Activated CD8-positive, alpha-beta memory T cell treated with anti-CD3 and anti-CD28 coated beads for 4 hours (primary cell): ENCODE data around the gene MAPKAPK2.

ENCODE experiments used
- DNase-seq, 2 donors: peaks; one replicate each; pipeline ENCODE4 v3.0.0-alpha.2; 2020; ENCODE audit warnings: low read depth in 2 of 2

The MAPKAPK2 gene

DNA sequence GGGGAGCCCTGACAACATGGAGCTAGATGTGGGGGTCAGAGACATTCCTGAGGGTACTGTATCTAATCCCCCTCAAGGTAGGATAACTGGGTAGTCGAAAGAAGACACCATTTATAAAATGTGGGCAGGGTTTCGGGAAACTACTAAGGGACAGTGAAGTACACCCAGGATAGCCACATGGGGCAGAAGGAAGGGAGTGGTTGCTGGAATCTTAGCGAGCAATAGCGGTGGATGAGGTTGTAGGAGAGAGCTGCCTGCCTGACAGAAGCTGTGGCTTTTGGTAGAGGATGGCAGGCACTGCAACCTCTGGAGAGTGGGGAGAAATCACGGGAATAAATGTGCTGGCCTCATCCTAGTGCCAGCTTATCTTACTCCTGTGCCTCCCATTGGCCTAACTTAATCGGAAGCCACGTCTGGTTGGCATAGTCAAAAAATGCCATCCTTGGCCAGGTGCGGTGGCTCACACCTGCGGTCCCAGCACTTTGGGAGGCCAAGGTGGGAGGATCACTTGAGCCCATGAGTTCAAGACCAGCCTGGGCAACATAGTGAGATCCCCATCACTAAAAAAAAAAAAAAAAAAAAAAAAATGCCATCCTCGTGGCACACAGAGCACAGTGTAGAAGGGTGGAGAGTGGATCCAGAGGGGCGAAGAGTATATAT lies 23.4 kb upstream of the MAPKAPK2 start:
- no peak for DNase-seq

DNA sequence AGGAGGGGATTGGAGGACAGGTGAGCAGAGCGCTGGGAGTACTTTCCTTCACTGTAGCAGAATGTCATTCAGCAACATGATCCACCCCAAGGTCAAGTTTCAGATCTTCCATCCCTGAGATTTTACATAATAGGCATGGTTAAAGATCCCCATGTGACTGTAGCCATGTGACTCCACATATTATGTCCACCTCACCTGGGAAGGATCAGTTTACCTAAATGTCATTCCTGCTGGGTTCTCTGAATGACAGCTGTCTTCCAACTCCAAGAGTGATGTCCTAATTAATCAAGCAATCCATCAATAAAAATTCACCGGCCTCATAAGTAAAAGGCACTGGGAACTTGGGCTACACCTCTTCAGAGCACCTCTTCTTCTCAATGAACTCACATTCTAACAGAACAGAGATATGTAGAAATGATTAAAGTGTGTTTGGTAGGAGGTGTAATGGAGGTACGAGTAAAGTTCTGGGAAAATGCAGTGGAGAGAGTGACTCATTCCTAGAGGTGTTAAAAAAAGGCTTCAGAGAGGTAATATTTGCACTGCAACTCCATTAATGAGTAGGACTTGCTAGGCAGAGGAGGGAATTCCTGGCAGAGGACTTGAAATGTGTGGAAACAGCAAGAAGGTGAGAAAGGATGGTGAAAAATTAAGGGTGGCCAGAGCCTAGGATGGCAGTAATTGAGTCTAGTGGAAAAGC lies 22.2 kb upstream of the MAPKAPK2 start:
- DNase-seq: no peak

DNA sequence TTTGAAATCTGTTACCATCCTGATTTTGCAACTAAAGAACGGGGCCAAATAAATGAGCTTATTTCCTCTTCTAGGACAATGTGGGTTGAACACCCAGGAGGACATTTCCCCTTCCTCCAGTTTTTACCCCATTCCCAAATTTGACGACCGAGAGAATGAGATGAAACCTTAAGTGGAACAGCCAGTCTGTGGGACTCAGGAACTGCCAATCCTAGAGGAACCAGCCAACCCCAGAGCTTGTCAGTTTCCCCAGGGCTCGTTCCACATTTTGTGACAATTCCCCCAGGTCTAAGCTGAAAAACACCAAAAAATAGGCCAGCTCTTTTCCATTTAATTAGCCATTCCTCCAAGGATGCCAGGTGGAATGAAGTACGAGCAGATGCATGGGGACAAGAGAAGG lies 21.3 kb upstream of the MAPKAPK2 start:
- no peak for DNase-seq

DNA sequence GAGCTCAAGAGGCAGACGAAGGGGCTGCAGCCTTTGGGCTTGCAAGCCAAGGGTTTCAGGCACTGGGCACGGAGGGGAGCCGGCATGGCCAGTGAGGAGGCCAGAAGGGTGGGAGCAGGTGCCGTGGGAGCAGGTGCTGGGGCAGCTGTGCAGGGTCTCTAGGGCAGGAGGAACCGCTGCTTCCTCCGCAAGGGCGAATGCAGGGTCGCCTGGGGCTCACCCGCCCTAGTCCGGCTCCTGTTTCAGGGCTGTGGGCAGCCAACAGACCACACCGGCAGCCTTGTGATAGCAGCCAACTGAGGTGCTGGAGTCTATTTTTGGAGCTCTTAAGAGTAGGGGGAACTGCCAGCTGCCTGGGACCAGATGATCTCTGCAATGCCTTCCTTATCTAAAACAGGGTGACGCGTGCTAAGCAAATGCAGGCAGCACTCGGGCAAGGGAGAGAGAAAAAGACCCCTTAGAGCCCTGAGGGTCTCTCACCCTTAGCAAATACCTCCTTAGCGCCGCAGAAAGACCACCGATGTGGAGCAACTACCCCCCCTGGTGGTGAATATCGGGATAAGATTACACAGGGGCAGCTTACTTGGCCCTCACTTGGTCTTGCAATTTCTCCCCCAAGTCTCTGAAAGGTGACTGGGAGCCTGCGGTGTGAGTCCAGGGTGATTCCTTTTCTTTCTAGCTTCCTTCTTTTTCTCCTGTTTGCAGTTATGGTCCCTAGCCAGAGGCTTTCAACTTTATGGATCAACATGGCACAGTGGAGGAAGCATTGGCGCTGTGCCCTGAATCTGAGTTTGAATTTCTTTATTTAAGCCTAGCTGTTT lies 20.7 kb upstream of the MAPKAPK2 start:
- peak; percentile 43 to 48 for DNase-seq

DNA sequence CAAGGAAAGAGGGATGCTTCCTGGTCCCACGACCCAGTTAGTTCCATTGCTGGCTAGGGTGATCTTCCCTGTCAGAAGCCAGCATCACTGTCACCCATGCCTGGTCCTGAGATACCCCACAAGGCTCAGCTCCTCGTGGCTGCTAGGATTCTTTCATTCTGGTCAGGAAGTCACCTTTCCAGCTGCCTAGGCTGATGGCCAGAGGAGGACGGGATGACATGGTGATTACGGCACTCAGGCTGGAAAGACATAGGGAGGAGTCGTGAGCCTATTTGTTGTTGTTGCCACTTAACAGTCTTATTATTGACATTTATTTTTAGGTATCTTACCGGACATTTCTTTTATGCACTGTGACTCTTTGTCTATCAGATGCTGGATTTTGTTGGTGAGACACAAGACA lies 20.0 kb upstream of the MAPKAPK2 start:
- no peak for DNase-seq

GRCh38 chr1:206666031-206666561 lies 18.6 kb upstream of the MAPKAPK2 start:
- DNase-seq: no peak

GRCh38 chr1:206666954-206667665 lies 17.6 kb upstream of the MAPKAPK2 start:
- no peak for DNase-seq

- no peak for DNase-seq
Measured at GRCh38 chr1:206668351-206668750, 16.4 kb upstream of the MAPKAPK2 start.

DNA sequence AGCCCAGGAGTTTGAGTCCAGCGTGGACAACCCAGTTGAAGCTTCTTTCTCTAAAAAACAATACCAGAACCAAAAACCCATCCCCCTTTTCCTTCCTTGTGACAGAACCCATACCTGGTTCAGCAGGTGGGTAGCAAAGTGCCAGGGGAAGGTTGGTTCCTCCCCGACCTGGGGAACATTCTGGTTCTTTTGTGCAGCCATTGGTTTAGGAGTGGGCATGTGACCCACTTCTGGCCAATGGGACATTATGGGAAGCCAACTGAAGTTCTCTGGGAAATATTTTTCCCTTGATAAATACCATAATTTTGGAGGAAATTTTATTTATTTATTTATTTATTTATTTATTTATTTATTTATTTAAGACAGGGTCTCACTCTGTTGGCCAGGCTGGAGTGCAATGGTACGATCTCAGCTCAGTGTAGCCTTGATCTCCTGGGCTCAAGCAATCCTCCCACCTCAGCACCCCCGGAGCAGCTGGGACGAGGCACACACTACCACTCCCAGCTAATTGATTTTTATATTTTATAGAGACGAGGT lies 15.8 kb upstream of the MAPKAPK2 start:
- DNase-seq: no peak

GRCh38 chr1:206672011-206672688 lies 12.6 kb upstream of the MAPKAPK2 start:
- no peak for DNase-seq

- DNase-seq: no peak
Measured at GRCh38 chr1:206672844-206673758, 11.6 kb upstream of the MAPKAPK2 start.

- no peak for DNase-seq
Measured at GRCh38 chr1:206674236-206674635, 10.5 kb upstream of the MAPKAPK2 start.

DNA sequence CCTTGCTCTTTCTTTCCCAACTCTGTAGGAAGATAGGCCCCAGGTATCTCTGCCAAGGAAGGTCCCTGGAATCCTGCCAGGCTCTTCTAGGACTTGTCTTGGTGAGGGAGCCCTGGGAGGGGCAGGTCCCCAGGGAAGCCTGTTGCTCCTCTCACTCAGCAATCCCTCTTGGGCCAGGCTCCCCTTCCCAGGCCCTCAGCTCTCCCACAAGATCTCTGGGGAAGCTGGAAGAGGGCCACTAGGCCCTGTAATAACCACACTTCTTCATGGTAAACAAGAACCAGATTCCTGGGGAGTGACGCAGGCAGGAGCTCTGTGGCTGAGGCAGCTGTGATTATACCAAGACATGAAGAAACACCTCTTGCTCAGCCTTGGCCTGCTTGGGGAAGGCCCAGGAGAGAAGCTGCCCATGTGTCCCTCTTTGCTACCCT lies 9.9 kb upstream of the MAPKAPK2 start:
- DNase-seq: no peak

- no peak for DNase-seq
Measured at GRCh38 chr1:206676499-206676898, 8.2 kb upstream of the MAPKAPK2 start.

DNA sequence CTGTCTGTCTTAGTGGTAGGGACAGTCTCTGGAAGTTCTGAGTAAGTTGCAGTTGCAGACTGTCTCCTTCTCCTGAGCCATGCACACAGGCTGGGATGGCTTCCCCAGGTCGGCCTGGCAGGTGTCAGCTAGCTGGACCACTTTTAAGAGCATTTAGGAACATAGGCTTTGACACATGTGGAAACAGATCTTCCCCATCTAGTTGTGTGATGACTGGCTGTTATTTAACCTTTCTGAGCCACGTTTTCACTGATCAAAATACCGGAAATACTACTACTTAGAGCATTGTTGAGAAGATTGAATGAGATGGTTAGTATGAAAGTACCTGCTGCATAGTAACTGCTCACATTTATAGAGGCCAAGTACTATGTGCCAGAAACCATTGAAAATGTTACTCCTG lies 6.2 kb upstream of the MAPKAPK2 start:
- DNase-seq: no peak

- DNase-seq: no peak
Measured at GRCh38 chr1:206679738-206680211, 4.9 kb upstream of the MAPKAPK2 start.

DNA sequence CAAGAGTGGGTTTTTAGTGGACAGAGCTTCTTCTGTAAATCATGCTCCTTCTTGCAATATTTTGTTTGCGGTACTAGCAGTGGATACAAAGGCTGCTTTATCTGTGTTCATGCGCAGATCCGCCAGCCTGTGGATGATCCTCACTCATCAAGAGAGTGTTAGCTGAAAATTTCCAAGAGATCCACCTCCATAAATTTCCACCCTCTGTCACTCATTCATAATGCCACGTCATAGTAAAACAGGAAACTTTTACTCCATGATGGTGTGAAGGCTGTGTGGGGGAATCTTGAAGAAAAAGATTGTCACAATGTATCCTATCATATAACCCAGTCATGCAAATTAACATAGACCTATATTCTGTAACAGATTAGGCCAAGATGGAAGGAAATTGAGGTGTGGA lies 4.4 kb upstream of the MAPKAPK2 start:
- DNase-seq: no peak

DNA sequence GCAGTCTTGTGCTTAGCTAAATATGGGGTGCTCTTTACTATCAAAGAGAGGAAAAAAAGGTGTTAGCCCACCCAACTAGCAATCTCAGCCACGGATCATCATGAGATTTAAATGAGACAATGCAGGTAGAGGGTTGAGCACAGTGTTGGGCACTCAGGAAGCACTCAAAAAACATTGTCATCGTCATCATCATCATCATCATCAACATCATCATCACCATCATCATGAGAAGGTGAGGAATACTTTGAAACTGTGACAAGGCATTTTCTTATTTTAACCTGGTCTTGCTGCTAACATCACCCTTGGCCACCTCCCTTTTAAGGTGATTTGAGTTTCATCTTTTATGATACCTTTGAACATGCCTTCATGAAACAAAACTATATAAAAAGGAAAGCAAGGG lies 3.3 kb upstream of the MAPKAPK2 start:
- DNase-seq: no peak

- no peak for DNase-seq
Measured at GRCh38 chr1:206682111-206682510, 2.6 kb upstream of the MAPKAPK2 start.

DNA sequence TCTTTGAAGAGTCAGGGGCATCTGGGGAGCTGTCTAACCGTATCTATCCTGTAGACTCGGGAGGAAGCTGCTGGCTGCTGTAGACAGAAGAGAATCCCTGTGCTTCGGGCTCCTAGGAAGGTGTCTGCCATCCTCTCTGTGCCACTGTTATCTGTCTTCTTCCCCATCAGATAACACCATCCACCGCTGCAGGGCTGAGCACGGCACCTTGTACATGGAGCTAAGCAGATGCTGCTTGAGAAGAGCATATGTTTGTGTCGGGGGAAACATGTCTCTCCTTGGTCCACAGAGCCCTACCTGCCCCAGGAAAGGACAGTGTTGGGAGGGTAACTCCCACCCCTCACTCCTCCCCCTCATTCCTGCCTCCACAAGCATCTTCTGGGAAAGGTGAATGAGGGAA lies 1.4 kb upstream of the MAPKAPK2 start:
- no peak for DNase-seq
